DMS79 treated with DMSO at 0.1 percent for 48 hours (cell line): ENCODE data around the gene TMEM209.
A peak's percentile ranks its signal among the peaks of the same experiment; 100 is the strongest.
"Not testable (repeated sequence)": the region's sequence is repeated elsewhere in the genome, so short reads cannot be mapped to it uniquely, and the experiment has no call there.

Experiments used
- DNase-seq: peaks from one replicate; lab custom pipeline; 2025; lab: John Stamatoyannopoulos, UW

Gene TMEM209

DNA sequence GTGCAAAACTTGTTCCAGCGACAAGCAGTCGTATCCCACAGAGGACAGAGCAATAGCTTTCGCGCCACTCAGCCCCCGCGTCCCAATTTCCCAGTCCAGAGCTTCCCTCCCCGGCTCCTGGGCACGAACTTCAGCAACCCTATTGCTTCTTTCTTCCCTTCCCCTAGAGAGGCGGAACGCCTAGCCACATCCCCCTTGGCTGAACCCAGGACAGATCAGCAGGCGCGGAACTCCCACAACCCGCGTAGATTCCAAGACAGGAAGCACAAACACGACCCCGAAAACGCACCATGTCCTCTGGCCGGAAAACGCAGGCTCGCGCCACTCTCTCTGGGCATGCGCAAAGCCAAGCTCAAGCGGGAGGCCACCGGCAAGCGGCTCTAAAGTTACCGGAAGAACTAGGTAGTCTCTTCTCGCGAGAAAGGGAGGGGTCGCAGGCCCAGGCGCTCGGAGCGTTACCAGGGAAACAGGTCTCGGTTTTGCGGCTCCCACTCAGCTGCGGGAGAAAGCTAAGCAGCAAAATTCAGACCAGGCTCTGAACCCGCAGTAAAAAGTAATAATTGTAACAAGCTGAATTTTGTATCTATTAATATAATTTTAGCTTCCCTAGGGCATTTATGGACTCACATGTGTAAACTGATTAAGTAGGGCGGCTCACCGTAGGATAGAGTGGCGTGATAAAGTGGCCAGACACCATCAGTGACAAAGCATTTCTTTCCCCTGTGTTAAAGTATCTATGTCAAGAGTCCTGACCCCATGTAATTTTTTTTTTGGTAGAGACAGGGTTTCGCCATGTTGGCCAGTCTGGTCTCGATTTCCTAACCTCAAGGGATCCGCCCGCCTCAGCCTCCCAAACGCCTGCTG, at the start of gene TMEM209:
Gene TMEM209, minus strand, starts transcription at position 323 of the 864 bp plus-strand sequence. Its CDS starts 31 bp downstream, at position 292.
- peak; percentile 99 for DNase-seq

- no peak for DNase-seq
Measured at GRCh38 chr7:130254555-130254954, 49.3 kb upstream of the TMEM209 start.

DNA sequence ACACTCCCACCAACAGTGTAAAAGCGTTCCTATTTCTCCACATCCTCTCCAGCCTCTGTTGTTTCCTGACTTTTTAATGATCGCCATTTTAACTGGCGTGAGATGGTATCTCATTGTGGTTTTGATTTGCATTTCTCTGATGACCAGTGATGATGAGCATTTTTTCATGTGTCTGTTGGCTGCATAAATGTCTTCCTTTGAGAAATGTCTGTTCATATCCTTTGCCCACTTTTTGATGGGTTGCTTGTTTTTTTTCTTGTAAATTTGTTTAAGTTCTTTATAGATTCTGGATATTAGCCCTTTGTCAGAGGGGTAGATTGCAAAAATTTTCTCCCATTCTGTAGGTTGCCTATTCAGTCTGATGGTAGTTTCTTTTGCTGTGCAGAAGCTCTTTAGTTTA, 44.4 kb upstream of the TMEM209 start:
- not testable (repeated sequence) for DNase-seq

- DNase-seq: not testable (repeated sequence)
Measured at GRCh38 chr7:130248842-130249241, 43.6 kb upstream of the TMEM209 start.

DNA sequence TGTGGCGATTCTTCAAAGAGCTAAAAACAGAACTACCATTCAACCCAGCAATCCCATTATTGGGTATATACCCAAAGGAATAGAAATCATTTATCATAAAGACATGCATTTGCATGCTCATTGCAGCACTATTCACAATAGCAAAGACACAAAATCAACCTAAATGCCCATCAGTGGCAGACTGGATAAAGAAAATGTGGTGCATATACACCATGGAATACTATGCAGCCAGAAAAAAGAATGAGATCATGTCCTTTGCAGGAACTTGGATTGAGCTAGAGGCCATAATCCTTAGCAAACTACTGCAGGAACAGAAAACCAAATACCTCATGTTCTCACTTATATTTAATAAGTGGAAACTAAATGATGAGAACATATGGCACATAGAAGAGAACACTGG, 41.3 kb upstream of the TMEM209 start:
- DNase-seq: not testable (repeated sequence)

- DNase-seq: not testable (repeated sequence)
Measured at GRCh38 chr7:130243486-130243885, 38.3 kb upstream of the TMEM209 start.

- peak; percentile 18 for DNase-seq
Measured at GRCh38 chr7:130242198-130243014, 37.2 kb upstream of the TMEM209 start.

- DNase-seq: no peak
Measured at GRCh38 chr7:130240240-130240639, 35.0 kb upstream of the TMEM209 start.

GRCh38 chr7:130236361-130236760, 31.2 kb upstream of the TMEM209 start:
- DNase-seq: not testable (repeated sequence)

DNA sequence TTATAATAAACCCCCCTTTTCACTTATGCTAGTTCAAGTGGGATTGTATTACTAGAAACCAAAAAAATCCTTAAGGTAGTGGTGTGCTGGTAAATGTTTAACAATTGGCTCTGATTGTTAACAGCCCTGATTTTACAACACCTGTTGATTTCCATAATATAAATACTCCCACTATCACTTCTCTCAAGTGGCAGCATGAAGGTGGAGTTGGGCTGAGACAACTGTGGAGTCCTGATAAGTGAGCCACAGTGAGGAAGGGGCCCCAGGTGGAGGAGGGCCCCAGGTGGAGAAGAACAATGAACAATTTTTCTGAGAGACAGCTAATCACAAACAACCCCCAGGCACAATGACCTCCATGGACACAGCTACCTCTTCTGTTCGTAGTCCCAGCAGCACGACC, 28.9 kb upstream of the TMEM209 start:
- DNase-seq: no peak

- no peak for DNase-seq
Measured at GRCh38 chr7:130232209-130232608, 27.0 kb upstream of the TMEM209 start.

- DNase-seq: no peak
Measured at GRCh38 chr7:130231792-130232191, 26.6 kb upstream of the TMEM209 start.

- DNase-seq: not testable (repeated sequence)
Measured at GRCh38 chr7:130229981-130230380, 24.8 kb upstream of the TMEM209 start.

- DNase-seq: no peak
Measured at GRCh38 chr7:130228840-130229502, 23.8 kb upstream of the TMEM209 start.

GRCh38 chr7:130227883-130228575, 22.8 kb upstream of the TMEM209 start:
- no peak for DNase-seq

- no peak for DNase-seq
Measured at GRCh38 chr7:130226333-130226732, 21.1 kb upstream of the TMEM209 start.

- not testable (repeated sequence) for DNase-seq
Measured at GRCh38 chr7:130224923-130225322, 19.7 kb upstream of the TMEM209 start.

DNA sequence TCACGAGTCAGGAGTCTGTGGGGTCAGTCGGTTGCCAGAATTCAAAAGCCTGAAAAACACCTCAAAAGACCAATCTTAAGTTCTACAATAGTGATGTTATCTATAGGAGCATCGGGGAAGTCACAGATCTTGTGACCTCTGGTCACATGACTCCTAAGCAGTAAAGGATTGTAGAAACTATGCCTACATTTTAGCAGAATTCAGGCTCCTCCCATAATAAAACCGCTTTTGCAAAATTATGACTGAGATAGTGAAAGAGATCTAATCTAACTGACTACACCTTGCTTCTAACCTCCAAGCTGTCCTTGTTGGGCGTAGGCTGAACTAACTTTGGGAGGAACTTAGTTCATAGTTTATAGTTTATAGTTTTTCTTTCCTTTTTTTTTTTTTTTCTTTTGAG, 19.0 kb upstream of the TMEM209 start:
- DNase-seq: no peak

DNA sequence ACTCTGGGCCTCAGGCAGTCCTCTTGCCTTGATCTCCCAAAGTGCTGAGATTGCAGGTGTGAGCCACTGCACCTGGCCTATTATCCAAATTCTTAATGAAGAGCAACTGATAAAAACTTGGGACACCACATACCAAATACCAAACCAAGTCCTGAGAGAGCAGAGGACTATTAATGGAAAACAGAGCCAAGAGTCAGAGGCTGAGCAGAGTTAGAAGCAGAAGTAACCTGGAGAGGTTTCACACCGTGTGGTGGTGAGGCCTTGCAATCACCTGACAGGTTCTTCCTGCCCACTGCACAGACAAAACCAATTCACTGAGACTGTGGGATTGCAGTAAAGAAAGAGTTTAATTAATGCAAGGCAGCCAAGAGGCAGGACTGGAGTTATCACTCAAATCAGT, 18.4 kb upstream of the TMEM209 start:
- no peak for DNase-seq

- no peak for DNase-seq
Measured at GRCh38 chr7:130221746-130222145, 16.5 kb upstream of the TMEM209 start.

DNA sequence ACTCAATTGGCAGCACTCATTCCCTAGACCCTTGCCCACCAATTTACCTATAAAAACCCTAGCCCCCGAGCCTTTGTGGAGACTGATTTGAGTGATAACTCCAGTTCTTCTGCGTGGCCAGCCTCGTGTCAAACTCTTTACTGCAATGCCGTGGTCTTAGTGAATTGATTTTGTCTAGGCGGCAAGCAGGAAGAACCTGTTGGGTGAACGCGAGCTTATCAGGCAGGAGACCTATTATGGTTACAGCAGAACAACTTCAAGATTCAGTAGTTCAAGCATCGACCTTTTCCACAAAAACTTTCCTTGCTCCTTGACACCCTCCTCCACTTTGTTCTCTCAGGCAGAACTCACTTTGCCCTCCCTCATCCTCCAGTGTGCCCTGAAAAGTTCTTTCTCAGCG, 14.7 kb upstream of the TMEM209 start:
- no peak for DNase-seq
